ENCODE measurements around the gene RAD9A. TPM values are rescaled to one million over a fixed set of nuclear protein-coding genes. Genes with fewer than 3 reads are reported as not detected.

RAD9A gene
- total RNA-seq, 1 donor from 2014 or later, result 12.1 TPM

- H3K4me1 Mint-ChIP-seq (ENCODE audit: low read depth, unreplicated experiment), result peaks cover 11% of the 10 kb centered on the region
- no peak overlapping the region for H3K27ac Mint-ChIP-seq (ENCODE audit: unreplicated experiment)
- H3K9me3 Mint-ChIP-seq (ENCODE audit: unreplicated experiment), result peaks cover 8% of the 10 kb centered on the region
- TF ChIP-seq, protein P1, sequence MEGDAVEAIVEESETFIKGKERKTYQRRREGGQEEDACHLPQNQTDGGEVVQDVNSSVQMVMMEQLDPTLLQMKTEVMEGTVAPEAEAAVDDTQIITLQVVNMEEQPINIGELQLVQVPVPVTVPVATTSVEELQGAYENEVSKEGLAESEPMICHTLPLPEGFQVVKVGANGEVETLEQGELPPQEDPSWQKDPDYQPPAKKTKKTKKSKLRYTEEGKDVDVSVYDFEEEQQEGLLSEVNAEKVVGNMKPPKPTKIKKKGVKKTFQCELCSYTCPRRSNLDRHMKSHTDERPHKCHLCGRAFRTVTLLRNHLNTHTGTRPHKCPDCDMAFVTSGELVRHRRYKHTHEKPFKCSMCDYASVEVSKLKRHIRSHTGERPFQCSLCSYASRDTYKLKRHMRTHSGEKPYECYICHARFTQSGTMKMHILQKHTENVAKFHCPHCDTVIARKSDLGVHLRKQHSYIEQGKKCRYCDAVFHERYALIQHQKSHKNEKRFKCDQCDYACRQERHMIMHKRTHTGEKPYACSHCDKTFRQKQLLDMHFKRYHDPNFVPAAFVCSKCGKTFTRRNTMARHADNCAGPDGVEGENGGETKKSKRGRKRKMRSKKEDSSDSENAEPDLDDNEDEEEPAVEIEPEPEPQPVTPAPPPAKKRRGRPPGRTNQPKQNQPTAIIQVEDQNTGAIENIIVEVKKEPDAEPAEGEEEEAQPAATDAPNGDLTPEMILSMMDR (IDR thresholded peaks at IDR 0.05; ENCODE audit: partially characterized antibody, unreplicated experiment), result no peak
- H3K36me3 Mint-ChIP-seq (ENCODE audit: unreplicated experiment), result no peaks in the 10 kb centered on the region
- H3K4me3 Mint-ChIP-seq (ENCODE audit: unreplicated experiment), result no peak overlapping the region
- peaks cover 20% of the 10 kb centered on the region for H3K27me3 Mint-ChIP-seq (ENCODE audit: unreplicated experiment)
- no peak for DNase-seq
Measured at GRCh38 chr11:67355023-67355793, 36.6 kb upstream of the RAD9A start.

- Mint-ChIP-seq H3K4me3 (ENCODE audit: unreplicated experiment) (no peak overlapping the region), H3K4me1 (ENCODE audit: low read depth, unreplicated experiment) (peaks cover 11% of the 10 kb centered on the region), H3K27me3 (ENCODE audit: unreplicated experiment) (peaks cover 20% of the 10 kb centered on the region), H3K27ac (ENCODE audit: unreplicated experiment) (no peak overlapping the region), H3K9me3 (ENCODE audit: unreplicated experiment) (peaks cover 8% of the 10 kb centered on the region), H3K36me3 (ENCODE audit: unreplicated experiment) (no peaks in the 10 kb centered on the region)
- no peak for DNase-seq
- TF ChIP-seq, protein P1 (IDR thresholded peaks at IDR 0.05; ENCODE audit: partially characterized antibody, unreplicated experiment), result no peak
Measured at GRCh38 chr11:67355794-67356386, 35.9 kb upstream of the RAD9A start.

- DNase-seq, result no peak
- Mint-ChIP-seq H3K36me3 (ENCODE audit: unreplicated experiment) (no peaks in the 10 kb centered on the region), H3K4me1 (ENCODE audit: low read depth, unreplicated experiment) (peaks cover 11% of the 10 kb centered on the region), H3K4me3 (ENCODE audit: unreplicated experiment) (no peak overlapping the region), H3K9me3 (ENCODE audit: unreplicated experiment) (peaks cover 8% of the 10 kb centered on the region), H3K27ac (ENCODE audit: unreplicated experiment) (no peak overlapping the region), H3K27me3 (ENCODE audit: unreplicated experiment) (peaks cover 20% of the 10 kb centered on the region)
- TF ChIP-seq, protein P1 (IDR thresholded peaks at IDR 0.05; ENCODE audit: partially characterized antibody, unreplicated experiment), result no peak
Measured at GRCh38 chr11:67356387-67356863, 35.4 kb upstream of the RAD9A start.

DNA sequence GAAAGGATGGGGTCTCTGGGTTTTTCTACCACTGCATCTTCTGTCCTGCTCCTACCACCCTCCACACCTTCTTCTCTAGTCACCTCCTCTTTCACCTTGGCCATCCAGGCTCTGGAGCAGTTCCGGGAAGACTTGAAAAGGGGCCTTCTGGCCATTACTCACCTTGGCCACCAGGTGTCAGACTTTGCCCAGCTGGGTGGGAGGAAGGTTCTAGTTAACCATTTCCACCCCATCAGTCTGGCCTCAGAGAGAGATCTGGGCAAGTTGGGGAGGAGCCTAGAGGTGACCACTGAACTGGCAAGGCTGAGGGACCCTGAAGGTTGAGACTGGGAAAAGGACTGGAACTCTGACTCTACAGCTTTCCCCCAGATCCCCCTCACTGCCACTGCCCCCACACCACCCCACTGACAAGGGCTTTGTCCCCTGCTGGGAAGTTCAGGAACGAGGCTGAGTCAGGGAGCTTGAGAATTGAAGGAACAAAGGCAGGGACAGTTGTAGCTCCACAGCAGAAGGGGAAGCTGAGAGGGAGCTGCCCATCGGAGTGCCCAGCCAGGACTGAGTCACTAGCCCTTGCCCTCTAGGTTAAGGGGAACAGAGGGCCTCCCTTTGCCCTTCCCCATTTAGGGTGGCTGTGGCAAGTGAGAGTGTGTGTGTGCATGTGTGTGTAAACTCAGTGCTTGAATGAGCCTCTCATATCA is 34.8 kb upstream of the RAD9A start:
- no peak overlapping the region for H3K27ac Mint-ChIP-seq (ENCODE audit: unreplicated experiment)
- TF ChIP-seq, protein P1 (IDR thresholded peaks at IDR 0.05; ENCODE audit: partially characterized antibody, unreplicated experiment), result peak; percentile 91

More for the DNA sequence above, 34.8 kb upstream of the RAD9A start:
- Mint-ChIP-seq H3K4me3 (ENCODE audit: unreplicated experiment) (no peak overlapping the region), H3K9me3 (ENCODE audit: unreplicated experiment) (peaks cover 9% of the 10 kb centered on the region), H3K36me3 (ENCODE audit: unreplicated experiment) (no peaks in the 10 kb centered on the region), H3K4me1 (ENCODE audit: low read depth, unreplicated experiment) (peaks cover 11% of the 10 kb centered on the region), H3K27me3 (ENCODE audit: unreplicated experiment) (peaks cover 20% of the 10 kb centered on the region)
- DNase-seq, result peak; percentile 80

Measured in glutamatergic neuron (in vitro differentiated cells).